Osteocyte (in vitro differentiated cells): ENCODE results near the gene GCFC2. TPM values are rescaled to one million over a fixed set of nuclear protein-coding genes. Genes with fewer than 3 reads are reported as not detected.
"Not testable (repeated sequence)": the region's sequence is repeated elsewhere in the genome, so short reads cannot be mapped to it uniquely, and the experiment has no call there.

Experiments used
- DNase-seq: peaks from one replicate; pipeline ENCODE4 v3.0.0; 2021; ENCODE audit warnings: mixed read lengths; ENCODE audit not compliant: unreplicated experiment; ENCODE audit errors: extremely low spot score
- H3K27ac Mint-ChIP-seq: one replicate; pipeline ENCODE4 v1.8.0; 2021; ENCODE audit warnings: mild to moderate bottlenecking, mixed read lengths; ENCODE audit not compliant: unreplicated experiment
- H3K27me3 Mint-ChIP-seq: one replicate; pipeline ENCODE4 v1.8.0; 2021; ENCODE audit warnings: mixed read lengths; ENCODE audit not compliant: unreplicated experiment
- H3K36me3 Mint-ChIP-seq: one replicate; pipeline ENCODE4 v1.8.0; 2021; ENCODE audit warnings: mixed read lengths; ENCODE audit not compliant: unreplicated experiment
- H3K4me1 Mint-ChIP-seq: one replicate; pipeline ENCODE4 v1.8.0; 2021; ENCODE audit warnings: mixed read lengths; ENCODE audit not compliant: unreplicated experiment
- H3K4me3 Mint-ChIP-seq: one replicate; pipeline ENCODE4 v1.8.0; 2021; ENCODE audit warnings: mild to moderate bottlenecking, moderate library complexity, mixed read lengths; ENCODE audit not compliant: unreplicated experiment
- H3K9me3 Mint-ChIP-seq: one replicate; pipeline ENCODE4 v1.8.0; 2021; ENCODE audit warnings: mixed read lengths; ENCODE audit not compliant: unreplicated experiment
- CTCF ChIP-seq: fragments of 200-600 bp; sonication (generic); IDR thresholded peaks from 2 replicates; pipeline ENCODE4 v1.5.0; 2021; ENCODE audit warnings: antibody characterized with exemption, mild to moderate bottlenecking, moderate library complexity
- total RNA-seq: library from RNA; stranded (reverse); gene quantifications from 2 replicates; pipeline ENCODE4 v1.2.1, GENCODE V29; 2021

GCFC2 gene
- total RNA-seq, 1 donor from 2014 or later = 13.2 TPM

DNA sequence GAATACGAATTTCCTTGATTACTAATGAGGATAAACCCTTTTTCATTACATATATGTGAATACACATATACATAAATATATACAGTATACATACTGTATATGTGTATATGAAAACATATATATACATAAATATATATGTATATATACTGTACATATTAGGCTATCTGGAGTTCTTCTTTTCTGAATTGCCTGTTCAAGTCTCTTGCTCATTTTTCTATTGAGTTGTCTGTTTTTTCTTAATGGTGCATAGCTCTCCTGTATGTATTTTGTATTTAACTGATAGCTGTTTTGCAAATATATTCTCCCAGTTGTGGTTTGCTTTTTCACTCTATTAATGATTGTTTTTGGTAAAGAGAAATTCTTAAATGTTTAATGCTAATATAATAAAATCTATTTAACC lies 8.9 kb upstream of the GCFC2 start:
- Mint-ChIP-seq H3K36me3 (peaks cover 2% of the 10 kb centered on the region), H3K27ac (no peak overlapping the region), H3K4me3 (no peak overlapping the region), H3K27me3 (peaks cover 48% of the 10 kb centered on the region), H3K4me1 (no peaks in the 10 kb centered on the region), H3K9me3 (no peaks in the 10 kb centered on the region)
- no peak for TF ChIP-seq CTCF
- no peak for DNase-seq

DNA sequence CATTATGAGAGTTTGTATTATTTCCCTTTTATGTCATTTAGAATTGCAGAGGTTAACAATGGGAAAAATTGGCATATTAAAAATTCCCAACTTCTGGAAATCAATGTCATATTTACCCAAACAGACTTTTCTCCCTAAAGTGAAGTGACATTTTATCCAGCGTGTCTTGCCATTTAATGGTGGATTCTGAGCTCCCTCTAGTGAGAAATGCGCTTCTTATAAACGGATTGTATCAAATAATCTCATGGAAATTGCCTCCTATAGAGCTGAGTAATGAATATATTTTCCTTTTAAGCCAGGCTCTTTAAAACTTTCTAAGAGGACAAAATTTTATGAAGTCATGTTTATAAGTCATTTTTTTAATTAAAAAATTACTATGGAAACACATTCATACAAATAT lies 5.7 kb upstream of the GCFC2 start:
- no peak for DNase-seq
- Mint-ChIP-seq H3K27ac (no peak overlapping the region), H3K4me3 (no peak overlapping the region), H3K9me3 (no peaks in the 10 kb centered on the region), H3K36me3 (peaks cover 2% of the 10 kb centered on the region), H3K4me1 (no peaks in the 10 kb centered on the region), H3K27me3 (peaks cover 27% of the 10 kb centered on the region)
- TF ChIP-seq CTCF = no peak

DNA sequence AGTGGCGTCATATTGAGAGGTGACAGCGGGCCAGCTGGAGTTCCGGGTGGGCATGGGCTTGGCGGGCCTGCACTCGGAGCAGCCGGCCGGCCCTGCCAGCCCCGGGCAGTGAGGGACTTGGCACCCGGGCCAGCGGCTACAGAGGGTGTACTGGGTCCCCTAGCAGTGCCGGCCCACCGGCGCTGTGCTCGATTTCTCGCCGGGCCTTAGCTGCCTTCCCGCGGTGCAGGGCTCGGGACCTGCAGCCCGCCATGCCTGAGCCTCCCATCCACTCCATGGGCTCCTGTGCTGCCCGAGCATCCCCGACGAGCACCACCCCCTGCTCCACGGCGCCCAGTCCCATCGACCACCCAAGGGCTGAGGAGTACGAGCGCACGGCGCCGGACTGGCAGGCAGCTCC lies 875 bp upstream of the GCFC2 start:
- H3K4me1 Mint-ChIP-seq = peaks cover 26% of the 10 kb centered on the region
- H3K27me3 Mint-ChIP-seq, H3K9me3 Mint-ChIP-seq, H3K36me3 Mint-ChIP-seq, DNase-seq, H3K27ac Mint-ChIP-seq: not testable (repeated sequence)
- H3K4me3 Mint-ChIP-seq = peak overlapping the region; percentile 78

DNA sequence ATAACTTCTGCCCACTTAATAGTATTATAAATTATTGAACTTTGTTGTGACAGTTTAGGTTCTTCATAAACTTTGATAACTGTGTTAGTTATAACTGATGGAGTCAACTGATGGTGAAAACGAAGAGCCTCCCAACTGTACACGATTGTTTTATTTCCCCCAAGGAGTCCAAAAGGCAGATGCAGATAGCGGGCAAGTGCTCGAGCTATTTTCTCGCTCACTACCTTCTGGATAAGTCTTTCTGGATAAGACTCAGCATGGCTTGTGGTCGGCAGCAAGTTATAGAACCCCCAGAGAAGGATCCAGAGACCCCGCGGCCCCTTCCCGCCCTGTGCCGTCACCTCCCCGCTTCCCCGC lies 517 bp downstream of the GCFC2 start:
- Mint-ChIP-seq H3K4me1 (peaks cover 33% of the 10 kb centered on the region), H3K36me3 (peaks cover 5% of the 10 kb centered on the region), H3K27me3 (peaks cover 6% of the 10 kb centered on the region), H3K4me3 (peak overlapping the region; percentile 78), H3K9me3 (no peaks in the 10 kb centered on the region), H3K27ac (peak overlapping the region; percentile 91)
- no peak for TF ChIP-seq CTCF
- no peak for DNase-seq

DNA sequence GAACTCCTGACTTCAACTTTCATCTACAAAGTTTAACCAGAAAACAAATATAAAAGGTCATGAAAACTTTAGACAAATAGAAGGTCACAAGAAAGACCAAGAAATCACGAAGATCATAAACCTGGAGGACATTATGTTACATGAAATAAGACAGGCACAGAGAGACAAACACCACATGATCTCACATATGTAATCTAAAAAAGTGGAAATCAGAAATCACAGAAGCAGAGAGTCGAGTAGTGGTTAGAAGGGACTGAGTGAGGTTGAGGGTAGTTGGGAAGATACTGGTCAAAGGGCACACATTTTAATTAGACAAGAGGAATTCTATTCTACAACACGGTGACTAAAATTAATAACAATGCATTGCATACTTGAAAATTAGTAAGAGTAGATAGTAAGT lies 1.4 kb downstream of the GCFC2 start:
- Mint-ChIP-seq H3K4me3 (peak overlapping the region; percentile 42), H3K27me3 (peaks cover 2% of the 10 kb centered on the region), H3K9me3 (no peaks in the 10 kb centered on the region), H3K4me1 (peaks cover 33% of the 10 kb centered on the region), H3K36me3 (peaks cover 12% of the 10 kb centered on the region), H3K27ac (no peak overlapping the region)
- no peak for DNase-seq
- TF ChIP-seq CTCF = no peak

- Mint-ChIP-seq H3K27me3 (no peaks in the 10 kb centered on the region), H3K4me1 (peaks cover 33% of the 10 kb centered on the region), H3K36me3 (peaks cover 26% of the 10 kb centered on the region), H3K4me3 (no peak overlapping the region), H3K9me3 (no peaks in the 10 kb centered on the region), H3K27ac (no peak overlapping the region)
- no peak for DNase-seq
- TF ChIP-seq CTCF = no peak
Measured at GRCh38 chr2:75707901-75708300, 2.8 kb downstream of the GCFC2 start.
